ENCODE data around the gene TMEM184A.

TMEM184A gene

DNA sequence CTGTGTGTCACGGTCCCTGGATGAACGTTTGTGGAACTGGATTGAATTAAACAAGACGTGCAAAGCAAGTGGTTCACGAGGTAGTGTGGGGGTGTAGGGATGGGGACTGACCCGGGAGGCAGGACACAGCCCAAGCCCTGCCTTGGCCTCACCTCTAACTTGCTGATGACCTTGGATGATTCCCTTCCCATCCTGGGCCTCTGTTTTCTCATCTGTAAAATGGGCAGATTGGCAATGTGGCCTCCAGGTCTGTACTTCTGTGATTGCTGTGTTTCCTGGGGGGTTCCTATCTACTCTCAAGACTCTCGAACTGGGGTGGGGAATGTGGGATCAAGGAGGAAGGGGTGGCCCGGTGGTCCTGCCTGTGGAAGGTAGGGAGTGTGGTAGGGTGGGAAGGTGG is 19.8 kb upstream of the TMEM184A start:
- Histone ChIP-seq H3K9ac (ENCODE audit: low read length) (no peak overlapping the region), H3K36me3 (ENCODE audit: control insufficient read depth, insufficient read depth, low read length) (no peaks in the 10 kb centered on the region), H2BK15ac (replicated peaks; ENCODE audit: low read depth) (no peak overlapping the region), H2AK5ac (ENCODE audit: low read length) (no peak overlapping the region), H3K79me1 (ENCODE audit: low read length) (no peaks in the 10 kb centered on the region), H3K27me3 (ENCODE audit: insufficient read depth, low read length, poor library complexity) (no peaks in the 10 kb centered on the region), H3K56ac (ENCODE audit: low read length) (no peak overlapping the region), H3K27ac (ENCODE audit: low read depth, low read length) (no peak overlapping the region), H3K4me2 (ENCODE audit: low read length) (no peak overlapping the region), H2BK120ac (ENCODE audit: low read depth, low read length) (no peak overlapping the region), H2BK5ac (ENCODE audit: low read length) (no peak overlapping the region), H3K4me3 (ENCODE audit: low read length) (no peak overlapping the region), H3K4ac (ENCODE audit: low read depth, low read length) (no peak overlapping the region), H3K4me1 (ENCODE audit: control insufficient read depth, low read depth, low read length) (no peaks in the 10 kb centered on the region), H3K18ac (ENCODE audit: low read length) (no peak overlapping the region), H3K23ac (ENCODE audit: low read length) (no peak overlapping the region), H4K8ac (ENCODE audit: low read depth, low read length) (no peak overlapping the region), H4K5ac (ENCODE audit: low read length) (no peak overlapping the region), H3K79me2 (ENCODE audit: control insufficient read depth, insufficient read depth, low read length) (no peaks in the 10 kb centered on the region)
- DNase-seq: no peak
- WGBS (ENCODE audit: extremely low coverage, insufficient coverage, low lambda C conversion rate): no CpG with 5 or more reads among the region's 7 CpGs

DNA sequence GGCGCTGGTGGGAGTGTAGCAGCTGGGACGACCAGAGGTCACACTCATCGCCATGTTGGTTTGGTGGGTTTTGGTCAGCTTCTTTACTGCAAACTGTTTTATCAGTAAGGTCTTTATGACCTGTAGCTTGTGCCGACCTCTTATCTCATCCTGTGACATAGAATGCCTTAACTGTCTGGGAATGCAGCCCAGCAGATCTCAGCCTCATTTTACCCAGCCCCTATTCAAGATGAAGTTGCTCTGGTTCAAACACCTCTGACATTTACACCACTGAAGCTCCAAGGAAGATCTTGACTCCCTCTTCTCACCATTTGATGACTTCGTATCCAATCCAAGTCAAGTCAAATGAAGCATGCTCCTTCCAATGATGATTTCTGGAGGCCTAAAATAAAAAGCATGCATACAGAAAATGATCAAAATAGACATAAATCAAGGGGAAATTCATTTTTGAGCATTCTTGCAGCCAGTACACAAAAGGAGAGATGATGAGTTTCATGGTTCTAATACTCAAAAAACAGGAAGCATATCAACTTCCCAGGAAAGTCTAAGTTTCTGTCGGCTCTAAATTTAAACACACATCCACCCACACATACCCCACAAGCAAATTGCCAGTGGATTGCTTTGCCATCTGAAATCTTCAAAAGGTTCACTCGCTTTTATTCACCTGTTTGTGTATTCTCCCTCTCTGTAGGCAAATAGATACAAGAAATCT is 16.3 kb upstream of the TMEM184A start:
- Histone ChIP-seq H2BK15ac (replicated peaks; ENCODE audit: low read depth) (no peak overlapping the region), H3K79me2 (ENCODE audit: control insufficient read depth, insufficient read depth, low read length) (no peaks in the 10 kb centered on the region), H4K8ac (ENCODE audit: low read depth, low read length) (no peak overlapping the region), H3K36me3 (ENCODE audit: control insufficient read depth, insufficient read depth, low read length) (no peaks in the 10 kb centered on the region), H2BK120ac (ENCODE audit: low read depth, low read length) (no peak overlapping the region), H2AK5ac (ENCODE audit: low read length) (no peak overlapping the region), H3K4me2 (ENCODE audit: low read length) (no peak overlapping the region), H3K27me3 (ENCODE audit: insufficient read depth, low read length, poor library complexity) (no peaks in the 10 kb centered on the region), H3K9ac (ENCODE audit: low read length) (no peak overlapping the region), H3K4me3 (ENCODE audit: low read length) (no peak overlapping the region), H3K79me1 (ENCODE audit: low read length) (no peaks in the 10 kb centered on the region), H3K23ac (ENCODE audit: low read length) (no peak overlapping the region), H2BK5ac (ENCODE audit: low read length) (no peak overlapping the region), H3K4ac (ENCODE audit: low read depth, low read length) (no peak overlapping the region), H3K4me1 (ENCODE audit: control insufficient read depth, low read depth, low read length) (peaks cover 6% of the 10 kb centered on the region), H4K5ac (ENCODE audit: low read length) (no peak overlapping the region), H3K56ac (ENCODE audit: low read length) (peak overlapping the region; percentile 25), H3K27ac (ENCODE audit: low read depth, low read length) (no peak overlapping the region), H3K18ac (ENCODE audit: low read length) (no peak overlapping the region)
- no CpG with 5 or more reads among the region's 7 CpGs for WGBS (ENCODE audit: extremely low coverage, insufficient coverage, low lambda C conversion rate)
- peak; percentile 34 for DNase-seq

DNA sequence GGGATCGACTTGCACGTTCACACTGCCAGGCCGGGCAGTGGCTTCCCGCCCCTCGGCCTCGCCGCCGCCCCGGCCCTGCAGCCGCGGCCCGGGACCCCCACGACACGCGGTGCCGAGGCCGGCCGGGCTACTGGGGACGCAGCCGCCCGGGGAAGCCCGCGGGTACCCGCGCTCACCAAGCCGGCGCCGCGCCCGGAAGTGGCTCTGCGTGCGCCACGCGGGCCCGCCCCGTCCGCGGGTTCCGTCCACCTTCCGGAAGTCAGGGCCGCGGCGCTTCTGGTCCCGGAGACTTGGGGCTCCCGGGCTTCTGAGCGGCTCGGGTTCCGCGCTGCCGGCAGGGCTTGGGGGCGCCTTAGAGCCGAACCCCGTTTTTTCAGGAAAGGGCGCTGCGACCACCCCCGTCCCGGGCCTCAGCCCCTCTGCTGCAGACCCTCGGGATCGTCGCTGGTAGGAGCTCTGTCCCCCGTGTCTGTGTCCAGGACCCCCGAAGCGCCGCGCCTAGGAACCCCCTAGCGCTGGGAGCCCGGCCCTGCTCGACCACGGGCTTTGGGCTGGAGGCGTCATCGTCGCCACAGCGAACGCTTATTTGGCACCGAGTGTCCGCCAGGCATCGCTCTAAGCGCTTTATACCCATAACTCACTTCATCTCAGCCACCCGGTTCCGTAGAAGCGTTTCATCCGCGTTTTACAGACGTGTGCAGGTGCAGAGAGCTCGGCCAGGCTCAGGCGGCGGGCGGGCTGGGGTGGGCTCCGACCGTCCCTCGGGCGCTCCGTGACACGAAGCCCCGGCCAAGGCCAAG is 14.0 kb upstream of the TMEM184A start, which contains the start of gene PSMG3:
Gene PSMG3, minus strand, starts transcription at position 200 of the 800 bp plus-strand sequence. CDS start 693 bp downstream, outside the sequence.
- Histone ChIP-seq H3K4me3 (ENCODE audit: low read length) (peak within 1 kb of the TSS; percentile 38), H3K27me3 (ENCODE audit: insufficient read depth, low read length, poor library complexity) (no peaks in the 10 kb centered on the region), H3K27ac (ENCODE audit: low read depth, low read length) (no peak within 1 kb of the TSS), H3K4me2 (ENCODE audit: low read length) (peak within 1 kb of the TSS; percentile 8), H3K4me1 (ENCODE audit: control insufficient read depth, low read depth, low read length) (peaks cover 6% of the 10 kb centered on the region), H3K79me2 (ENCODE audit: control insufficient read depth, insufficient read depth, low read length) (no peaks in the 10 kb centered on the region), H2BK120ac (ENCODE audit: low read depth, low read length) (no peak within 1 kb of the TSS), H3K23ac (ENCODE audit: low read length) (no peak within 1 kb of the TSS), H2AK5ac (ENCODE audit: low read length) (no peak within 1 kb of the TSS), H3K9ac (ENCODE audit: low read length) (peak within 1 kb of the TSS; percentile 81), H3K79me1 (ENCODE audit: low read length) (no peaks in the 10 kb centered on the region), H3K4ac (ENCODE audit: low read depth, low read length) (peak within 1 kb of the TSS; percentile 85), H3K36me3 (ENCODE audit: control insufficient read depth, insufficient read depth, low read length) (no peaks in the 10 kb centered on the region), H4K5ac (ENCODE audit: low read length) (no peak within 1 kb of the TSS), H4K8ac (ENCODE audit: low read depth, low read length) (no peak within 1 kb of the TSS), H3K18ac (ENCODE audit: low read length) (peak within 1 kb of the TSS; percentile 77), H3K56ac (ENCODE audit: low read length) (peak within 1 kb of the TSS; percentile 78), H2BK15ac (replicated peaks; ENCODE audit: low read depth) (no peak within 1 kb of the TSS), H2BK5ac (ENCODE audit: low read length) (no peak within 1 kb of the TSS)
- DNase-seq: peak; percentile 82
- WGBS (ENCODE audit: extremely low coverage, insufficient coverage, low lambda C conversion rate): no CpG with 5 or more reads among the region's 95 CpGs

DNA sequence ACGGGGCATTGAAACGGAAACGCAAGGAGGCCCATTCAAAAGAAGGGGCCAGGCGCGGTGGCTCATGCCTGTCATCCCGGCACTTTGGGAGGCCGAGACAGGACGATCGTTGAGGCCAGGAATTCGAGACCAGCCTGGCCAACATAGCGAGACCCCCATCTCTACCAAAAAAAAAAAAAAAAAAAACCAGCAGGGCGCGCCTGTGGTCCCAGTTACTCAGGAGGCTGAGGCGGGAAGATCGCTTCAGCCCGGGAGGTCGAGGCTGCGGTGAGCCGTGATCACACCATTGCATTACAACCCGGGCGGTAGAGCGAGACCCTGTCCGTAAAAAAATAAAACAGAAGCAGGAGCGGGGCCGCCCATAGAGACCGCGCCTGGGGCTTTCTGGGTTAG is 13.4 kb upstream of the TMEM184A start:
- H3K4me1 ChIP-seq (ENCODE audit: control insufficient read depth, low read depth, low read length): peaks cover 6% of the 10 kb centered on the region
- H3K27ac ChIP-seq (ENCODE audit: low read depth, low read length): no peak overlapping the region
- H2BK5ac ChIP-seq (ENCODE audit: low read length): no peak overlapping the region
- WGBS (ENCODE audit: extremely low coverage, insufficient coverage, low lambda C conversion rate): no CpG with 5 or more reads among the region's 27 CpGs
- no peak overlapping the region for H4K5ac ChIP-seq (ENCODE audit: low read length)
- H2AK5ac ChIP-seq (ENCODE audit: low read length): no peak overlapping the region
- no peak overlapping the region for H4K8ac ChIP-seq (ENCODE audit: low read depth, low read length)
- no peaks in the 10 kb centered on the region for H3K79me1 ChIP-seq (ENCODE audit: low read length)
- H3K4me3 ChIP-seq (ENCODE audit: low read length): peak overlapping the region; percentile 36
- H3K9ac ChIP-seq (ENCODE audit: low read length): peak overlapping the region; percentile 78
- H2BK120ac ChIP-seq (ENCODE audit: low read depth, low read length): no peak overlapping the region
- no peaks in the 10 kb centered on the region for H3K36me3 ChIP-seq (ENCODE audit: control insufficient read depth, insufficient read depth, low read length)
- H3K27me3 ChIP-seq (ENCODE audit: insufficient read depth, low read length, poor library complexity): no peaks in the 10 kb centered on the region
- peak overlapping the region; percentile 78 for H3K56ac ChIP-seq (ENCODE audit: low read length)
- H3K4ac ChIP-seq (ENCODE audit: low read depth, low read length): no peak overlapping the region
- no peak overlapping the region for H3K4me2 ChIP-seq (ENCODE audit: low read length)
- no peak overlapping the region for H2BK15ac ChIP-seq (replicated peaks; ENCODE audit: low read depth)
- H3K18ac ChIP-seq (ENCODE audit: low read length): peak overlapping the region; percentile 77
- no peaks in the 10 kb centered on the region for H3K79me2 ChIP-seq (ENCODE audit: control insufficient read depth, insufficient read depth, low read length)
- no peak for DNase-seq
- no peak overlapping the region for H3K23ac ChIP-seq (ENCODE audit: low read length)

DNA sequence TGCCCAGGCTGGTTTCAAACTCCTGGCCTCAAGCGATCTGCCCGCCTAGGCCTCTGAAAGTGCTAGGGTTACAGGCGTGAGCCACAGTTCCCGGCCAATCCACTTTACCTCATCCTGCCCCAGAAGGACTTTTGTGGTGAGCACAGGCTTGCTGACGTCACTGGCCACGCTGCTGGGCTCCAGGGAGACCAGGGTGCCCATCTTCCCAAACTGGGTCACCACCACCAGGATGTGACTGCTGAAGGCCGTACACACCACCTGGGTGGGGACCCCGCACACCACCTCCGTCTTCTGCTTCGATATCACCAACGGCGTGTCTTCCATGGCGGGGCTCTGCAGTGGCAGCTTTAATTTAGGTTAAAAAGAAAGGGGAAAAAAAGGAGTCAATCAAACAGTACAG is 13.0 kb upstream of the TMEM184A start:
- Histone ChIP-seq H4K5ac (ENCODE audit: low read length) (no peak overlapping the region), H3K36me3 (ENCODE audit: control insufficient read depth, insufficient read depth, low read length) (no peaks in the 10 kb centered on the region), H3K4me1 (ENCODE audit: control insufficient read depth, low read depth, low read length) (peaks cover 6% of the 10 kb centered on the region), H2BK15ac (replicated peaks; ENCODE audit: low read depth) (no peak overlapping the region), H3K27ac (ENCODE audit: low read depth, low read length) (no peak overlapping the region), H3K4me3 (ENCODE audit: low read length) (no peak overlapping the region), H2BK120ac (ENCODE audit: low read depth, low read length) (no peak overlapping the region), H3K18ac (ENCODE audit: low read length) (no peak overlapping the region), H3K9ac (ENCODE audit: low read length) (peak overlapping the region; percentile 78), H3K23ac (ENCODE audit: low read length) (no peak overlapping the region), H3K27me3 (ENCODE audit: insufficient read depth, low read length, poor library complexity) (no peaks in the 10 kb centered on the region), H3K4ac (ENCODE audit: low read depth, low read length) (no peak overlapping the region), H3K56ac (ENCODE audit: low read length) (peak overlapping the region; percentile 18), H2AK5ac (ENCODE audit: low read length) (no peak overlapping the region), H2BK5ac (ENCODE audit: low read length) (no peak overlapping the region), H4K8ac (ENCODE audit: low read depth, low read length) (no peak overlapping the region), H3K79me2 (ENCODE audit: control insufficient read depth, insufficient read depth, low read length) (no peaks in the 10 kb centered on the region), H3K79me1 (ENCODE audit: low read length) (no peaks in the 10 kb centered on the region), H3K4me2 (ENCODE audit: low read length) (no peak overlapping the region)
- no CpG with 5 or more reads among the region's 13 CpGs for WGBS (ENCODE audit: extremely low coverage, insufficient coverage, low lambda C conversion rate)
- DNase-seq: no peak
